ENCODE results near the gene SH2D7.

- TF ChIP-seq CTCF (IDR thresholded peaks at IDR 0.05) (no peak), POLR2A (IDR thresholded peaks at IDR 0.05) (no peak)
Measured at GRCh38 chr15:78065284-78065872, 27.0 kb upstream of the SH2D7 start.
